HG03520 (cell line): ENCODE measurements around the gene NHSL2.
A peak's percentile ranks its signal among the peaks of the same experiment; 100 is the strongest.
"Not testable (repeated sequence)": the region's sequence is repeated elsewhere in the genome, so short reads cannot be mapped to it uniquely, and the experiment has no call there.

ENCODE experiments used
- ATAC-seq: cut with Tn5 transposase; IDR thresholded peaks from one replicate; pipeline ENCODE4 v1.9.1; 2021; ENCODE audit warnings: mild to moderate bottlenecking, moderate library complexity; ENCODE audit not compliant: unreplicated experiment

The NHSL2 gene

DNA sequence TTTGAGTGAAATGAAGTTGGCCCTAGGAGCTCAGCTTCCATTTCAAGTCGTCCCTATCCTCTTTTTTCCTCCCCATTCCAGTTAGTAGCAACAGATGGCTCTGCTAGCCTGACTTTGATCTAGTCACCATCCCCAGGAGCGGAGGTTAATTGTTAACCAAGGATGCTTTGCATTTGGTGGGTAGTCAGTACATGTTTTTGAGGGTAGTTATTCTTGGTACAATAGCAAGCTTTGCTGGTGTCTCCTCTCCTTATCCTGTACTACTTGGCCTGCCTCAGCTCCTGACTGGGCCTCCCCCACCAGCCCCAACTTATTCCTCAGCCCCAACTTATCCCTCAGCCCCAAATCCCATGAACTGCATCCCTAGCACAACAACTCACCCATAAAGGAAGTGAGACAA, 235.9 kb downstream of the NHSL2 start:
- no peak for ATAC-seq

DNA sequence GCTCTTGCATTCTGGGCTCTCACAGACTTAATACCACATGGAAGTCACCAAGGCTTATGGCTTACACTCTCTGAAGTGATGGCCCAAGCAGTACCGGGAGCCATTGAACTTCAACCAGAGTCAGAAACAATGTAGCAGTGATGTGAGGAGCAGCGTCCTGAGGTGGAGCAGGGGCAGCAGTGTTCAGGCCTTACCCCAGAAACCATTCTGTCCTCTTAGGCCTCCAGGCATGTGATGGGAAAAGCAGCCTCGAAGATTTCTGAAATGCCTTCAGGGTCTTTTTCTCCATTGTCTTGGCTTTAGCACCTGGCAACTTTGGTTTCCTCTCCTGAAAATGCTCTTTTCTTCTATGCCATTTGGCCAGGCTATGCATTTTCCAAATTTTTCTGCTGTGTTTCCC, 248.1 kb downstream of the NHSL2 start:
- ATAC-seq: no peak

DNA sequence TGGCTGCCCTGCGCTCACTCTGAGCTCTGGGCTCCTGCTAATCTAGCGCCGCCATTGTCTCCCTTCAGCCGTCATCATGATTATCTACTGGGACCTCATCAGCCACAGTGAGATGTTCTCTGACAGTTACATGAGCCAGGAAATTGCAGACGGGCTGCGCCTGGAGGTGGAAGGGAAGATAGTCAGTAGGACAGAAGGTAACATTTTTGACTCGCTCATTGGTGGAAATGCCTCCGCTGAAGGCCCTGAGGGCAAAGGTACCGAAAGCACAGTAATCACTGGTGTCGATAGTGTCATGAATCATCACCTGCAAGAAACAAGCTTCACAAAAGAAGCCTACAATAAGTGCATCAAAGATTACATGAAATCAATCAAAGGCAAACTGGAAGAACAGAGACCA, 249.1 kb downstream of the NHSL2 start:
- no peak for ATAC-seq

DNA sequence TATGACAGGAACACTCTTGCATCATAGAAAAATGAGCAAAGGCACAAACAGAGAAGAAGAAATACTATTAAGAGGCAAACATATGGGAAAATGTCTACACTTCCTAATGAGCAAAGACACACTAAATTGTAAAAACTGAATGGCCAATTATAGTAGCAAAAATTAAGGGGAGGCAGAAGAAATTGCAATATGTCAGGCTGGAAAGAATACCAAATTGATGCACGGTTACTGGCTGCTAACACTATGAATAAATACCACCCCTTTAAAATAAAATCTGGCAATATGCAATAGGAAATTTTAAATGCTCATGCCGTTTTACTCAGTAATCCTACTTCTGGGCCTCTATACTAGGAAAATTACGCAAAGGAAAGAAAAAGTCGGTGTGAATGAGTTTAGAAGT, 254.9 kb downstream of the NHSL2 start:
- no peak for ATAC-seq

DNA sequence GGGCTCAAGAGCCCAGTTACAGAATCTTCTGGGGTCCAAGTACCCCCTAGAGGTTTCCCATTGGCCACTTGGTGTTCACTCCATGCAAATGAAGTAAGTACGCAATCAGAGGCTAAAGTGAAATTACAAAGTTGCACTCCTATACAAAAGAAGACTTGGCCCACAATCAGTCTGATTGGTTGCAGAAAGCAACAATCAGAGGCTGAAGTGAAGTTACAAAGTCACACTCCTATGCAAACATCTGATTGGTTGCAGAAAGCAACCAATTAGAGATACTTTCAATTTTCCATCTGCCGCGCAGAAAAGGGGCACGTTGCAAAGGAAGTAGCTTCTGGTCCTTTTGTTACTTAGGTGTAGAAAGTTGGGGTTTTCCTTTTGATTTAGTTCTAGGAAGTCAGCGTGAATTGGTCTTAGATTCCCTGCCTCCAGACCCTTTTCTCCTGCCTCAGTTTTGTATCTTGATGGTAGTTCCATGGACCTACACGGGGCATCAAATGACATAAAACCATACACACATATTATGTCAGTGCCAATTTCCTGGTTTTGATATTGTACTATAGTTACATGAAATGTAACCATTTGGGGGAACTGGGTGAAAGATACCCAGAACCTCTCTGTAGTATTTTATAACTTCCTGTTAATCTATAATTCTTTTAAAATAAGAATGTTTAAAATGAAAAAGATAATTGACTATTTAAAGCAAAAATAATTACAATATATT, 258.5 kb downstream of the NHSL2 start:
- no peak for ATAC-seq

DNA sequence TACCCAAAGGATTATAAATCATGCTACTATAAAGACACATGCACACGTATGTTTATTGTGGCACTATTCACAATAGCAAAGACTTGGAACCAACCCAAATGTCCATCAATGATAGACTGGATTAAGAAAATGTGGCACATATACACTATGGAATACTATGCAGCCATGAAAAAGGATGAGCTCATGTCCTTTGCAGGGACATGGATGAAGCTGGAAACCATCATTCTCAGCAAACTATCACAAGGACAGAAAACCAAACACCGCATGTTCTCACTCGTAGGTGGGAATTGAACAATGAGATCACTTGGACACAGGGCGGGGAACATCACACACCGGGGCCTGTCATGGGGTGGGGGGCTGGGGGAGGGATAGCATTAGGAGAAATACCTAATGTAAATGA, 265.6 kb downstream of the NHSL2 start:
- ATAC-seq: not testable (repeated sequence)

DNA sequence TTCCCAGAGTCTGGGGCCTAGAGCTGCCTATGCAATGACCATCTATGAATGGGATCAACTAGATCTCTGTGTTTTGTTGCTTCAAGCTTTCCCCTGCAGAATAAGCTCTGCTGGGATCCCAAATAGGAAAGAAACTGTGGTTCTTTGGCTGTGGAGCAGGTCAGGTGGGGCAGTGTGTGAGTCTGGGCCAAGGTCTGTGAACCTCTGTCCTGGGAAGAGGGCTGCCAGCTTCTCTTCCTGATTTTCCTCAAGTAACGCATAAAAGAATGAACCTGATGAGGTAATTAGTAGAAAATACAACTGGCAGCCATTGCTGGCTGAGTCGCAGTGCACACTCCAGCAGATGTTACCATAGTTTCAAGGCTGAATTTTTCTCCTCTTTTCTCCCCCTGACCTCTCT, 266.3 kb downstream of the NHSL2 start:
- no peak for ATAC-seq

DNA sequence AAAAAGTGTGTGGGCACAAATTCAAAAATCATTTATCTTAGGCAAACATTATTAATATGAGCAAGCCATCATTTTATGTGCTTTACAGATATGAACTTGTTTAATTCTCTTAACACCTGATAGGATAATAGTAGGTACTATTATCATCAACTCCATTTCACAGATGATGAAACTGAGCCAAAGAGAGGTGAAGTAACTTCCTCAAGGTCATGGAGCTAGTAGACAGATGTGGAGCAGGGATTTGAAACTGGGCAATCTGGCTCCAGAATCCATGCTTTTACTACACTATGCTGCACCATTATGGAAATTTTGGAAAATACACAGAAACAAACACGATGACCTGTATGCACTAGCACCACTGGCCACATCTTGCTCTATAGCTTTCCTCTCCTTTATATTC, 269.9 kb downstream of the NHSL2 start:
- no peak for ATAC-seq

DNA sequence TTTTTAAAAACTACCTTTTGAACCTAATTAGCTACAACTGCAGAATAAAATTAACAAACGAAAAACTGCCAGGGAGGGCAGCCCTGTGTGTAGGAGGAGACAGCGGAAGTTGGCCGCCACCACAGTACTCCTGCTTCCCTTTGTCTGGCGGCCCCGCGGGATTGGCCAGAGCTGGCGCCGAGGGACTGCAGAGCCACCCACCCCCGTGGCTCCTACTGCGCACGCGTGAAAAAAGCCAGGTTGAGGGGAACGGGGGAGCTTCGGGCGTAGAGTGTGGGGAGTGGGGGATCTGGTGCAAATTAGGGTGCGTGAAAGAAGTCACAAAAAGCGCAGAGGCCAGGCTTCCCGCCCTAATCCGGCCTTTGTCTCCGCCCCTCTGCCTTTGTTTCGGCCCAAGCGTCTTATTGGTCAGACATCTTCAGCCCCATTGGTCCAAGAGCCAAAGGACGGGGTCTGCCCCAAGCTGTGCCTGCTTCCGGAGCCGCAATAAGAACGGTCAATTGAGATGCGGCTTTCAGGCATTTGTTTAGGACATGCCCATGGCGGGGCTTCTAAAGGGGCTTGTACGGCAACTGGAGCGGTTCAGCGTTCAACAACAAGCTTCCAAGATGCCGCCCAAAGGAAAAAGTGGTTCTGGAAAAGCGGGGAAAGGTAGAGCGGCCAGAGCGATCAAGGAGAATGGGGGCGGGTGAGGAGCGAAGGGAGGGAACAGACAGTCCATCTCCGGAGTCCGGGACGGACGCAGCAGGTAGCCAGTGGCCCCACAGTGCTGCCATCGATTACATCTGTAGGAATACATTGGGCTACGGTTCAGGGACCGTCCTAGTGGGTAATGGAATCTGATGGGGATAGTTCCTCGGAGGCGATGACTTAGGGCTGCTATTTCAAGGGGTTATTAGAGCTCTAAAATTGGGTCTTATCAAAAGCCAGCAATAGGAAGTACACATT, 270.8 kb downstream of the NHSL2 start, which contains the start of gene PIN4:
Gene PIN4 (plus strand): TSS at position 580 of the 948 bp plus-strand sequence. CDS start 29 bp downstream, at position 609.
- peak; percentile 86 for ATAC-seq

DNA sequence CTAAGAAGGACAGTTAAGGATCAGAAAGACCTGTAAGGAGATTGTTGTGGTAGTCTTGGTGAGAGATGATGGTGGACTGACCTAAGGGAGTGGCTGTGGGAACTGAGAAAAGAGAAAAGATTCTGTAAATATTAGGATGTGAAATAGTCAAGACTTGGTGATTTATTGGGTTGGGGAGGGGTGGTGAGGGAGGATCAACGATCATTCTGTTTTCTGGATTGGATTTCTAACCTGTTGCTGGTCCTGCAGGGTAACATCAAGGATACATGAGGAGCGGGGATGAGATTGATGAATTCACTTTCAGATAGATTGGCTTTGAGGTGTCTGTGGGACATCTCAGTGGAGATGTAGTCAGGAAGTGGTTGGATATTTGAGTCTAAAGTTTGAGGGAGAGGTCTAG, 272.3 kb downstream of the NHSL2 start:
- ATAC-seq: no peak

DNA sequence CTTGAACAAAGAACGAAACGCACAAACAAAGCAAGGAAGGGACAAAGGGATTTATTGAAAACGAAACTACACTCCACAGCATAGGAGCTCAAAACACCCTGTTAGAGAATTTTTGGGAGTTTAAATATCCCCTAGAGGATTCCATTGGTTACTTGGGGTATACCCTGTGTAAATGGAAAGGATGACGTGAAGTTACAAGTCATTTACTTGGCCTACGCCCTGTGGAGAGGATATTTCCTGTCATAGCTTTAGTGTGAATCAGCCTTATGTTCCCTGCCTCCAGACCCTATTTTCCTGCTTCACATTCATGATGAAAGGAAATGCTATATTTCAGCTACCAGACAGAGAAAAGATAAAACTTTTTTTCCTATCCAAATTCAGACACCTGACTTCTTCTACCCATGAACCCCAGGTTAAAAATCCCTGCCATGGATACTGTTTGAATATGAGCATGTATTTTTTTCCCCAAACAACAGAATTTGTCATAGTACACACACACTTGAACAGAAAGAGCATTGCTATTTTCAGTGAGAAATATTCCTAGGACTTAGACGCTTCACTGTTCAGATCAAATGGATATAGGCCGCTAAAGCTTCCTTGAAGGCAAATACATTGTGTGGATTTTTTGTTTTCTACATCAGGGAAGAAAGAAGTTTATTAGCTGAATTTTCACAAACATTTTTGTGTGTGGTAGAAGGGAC, 291.3 kb downstream of the NHSL2 start:
- no peak for ATAC-seq
